GM19452 (cell line): Measurements from ENCODE around the gene PTPRN2.
"Not testable (repeated sequence)": the region's sequence is repeated elsewhere in the genome, so short reads cannot be mapped to it uniquely, and the experiment has no call there.

Experiments used
- ATAC-seq: cut with Tn5 transposase; IDR thresholded peaks from one replicate; pipeline ENCODE4 v1.9.1; 2021; ENCODE audit not compliant: unreplicated experiment

The PTPRN2 gene

GRCh38 chr7:158049271-158049670 lies 538.4 kb downstream of the PTPRN2 start:
- no peak for ATAC-seq

GRCh38 chr7:158048569-158048968 lies 539.1 kb downstream of the PTPRN2 start:
- ATAC-seq, result no peak

GRCh38 chr7:158047391-158048059 lies 540.1 kb downstream of the PTPRN2 start:
- no peak for ATAC-seq

GRCh38 chr7:158046246-158046645 lies 541.4 kb downstream of the PTPRN2 start:
- ATAC-seq, result not testable (repeated sequence)

- no peak for ATAC-seq
Observed at GRCh38 chr7:158044482-158044823, 543.2 kb downstream of the PTPRN2 start.

- ATAC-seq, result no peak
Observed at GRCh38 chr7:158043551-158044481, 543.8 kb downstream of the PTPRN2 start.

- ATAC-seq, result no peak
Observed at GRCh38 chr7:158042156-158042880, 545.3 kb downstream of the PTPRN2 start.

GRCh38 chr7:158040199-158040598 lies 547.4 kb downstream of the PTPRN2 start:
- no peak for ATAC-seq

- no peak for ATAC-seq
Observed at GRCh38 chr7:158039270-158039669, 548.4 kb downstream of the PTPRN2 start.

- ATAC-seq, result no peak
Observed at GRCh38 chr7:158037211-158037610, 550.4 kb downstream of the PTPRN2 start.

- no peak for ATAC-seq
Observed at GRCh38 chr7:158035343-158035742, 552.3 kb downstream of the PTPRN2 start.

- ATAC-seq, result no peak
Observed at GRCh38 chr7:158034571-158034970, 553.1 kb downstream of the PTPRN2 start.

- not testable (repeated sequence) for ATAC-seq
Observed at GRCh38 chr7:158033925-158034324, 553.7 kb downstream of the PTPRN2 start.

GRCh38 chr7:158033196-158033595 lies 554.4 kb downstream of the PTPRN2 start:
- no peak for ATAC-seq

GRCh38 chr7:158032561-158033115 lies 555.0 kb downstream of the PTPRN2 start:
- no peak for ATAC-seq

- ATAC-seq, result no peak
Observed at GRCh38 chr7:158031867-158032308, 555.7 kb downstream of the PTPRN2 start.

- ATAC-seq, result no peak
Observed at GRCh38 chr7:158030566-158030965, 557.1 kb downstream of the PTPRN2 start.

- no peak for ATAC-seq
Observed at GRCh38 chr7:158030071-158030470, 557.6 kb downstream of the PTPRN2 start.

GRCh38 chr7:158029509-158029908 lies 558.1 kb downstream of the PTPRN2 start:
- no peak for ATAC-seq

- no peak for ATAC-seq
Observed at GRCh38 chr7:158028971-158029370, 558.7 kb downstream of the PTPRN2 start.

- ATAC-seq, result no peak
Observed at GRCh38 chr7:158028290-158028941, 559.2 kb downstream of the PTPRN2 start.
